Adipocyte (in vitro differentiated cells): ENCODE measurements around the gene RBM18.

Experiments
- DNase-seq: peaks from one replicate; pipeline ENCODE4 v3.0.0-alpha.2; 2015; ENCODE audit warnings: low read depth
- H3K27me3 ChIP-seq: replicated peaks from 2 replicates; pipeline ENCODE4 v1.7.0; 2013; ENCODE audit warnings: mild to moderate bottlenecking, low read length, moderate library complexity; ENCODE audit not compliant: control insufficient read depth, insufficient read depth
- H3K36me3 ChIP-seq: 2 replicates; pipeline ENCODE4 v1.7.0; 2013; ENCODE audit warnings: low read length, mild to moderate bottlenecking, moderate library complexity; ENCODE audit not compliant: control insufficient read depth, insufficient read depth, severe bottlenecking
- H3K4me1 ChIP-seq: 2 replicates; pipeline ENCODE4 v1.7.0; 2013; ENCODE audit warnings: mild to moderate bottlenecking, low read length, moderate library complexity; ENCODE audit not compliant: control insufficient read depth, insufficient read depth
- H3K4me3 ChIP-seq: 2 replicates; pipeline ENCODE4 v1.7.0; 2013; ENCODE audit warnings: mild to moderate bottlenecking, low read length, moderate library complexity
- H3K9ac ChIP-seq: 2 replicates; pipeline ENCODE4 v1.7.0; 2013; ENCODE audit warnings: mild to moderate bottlenecking, low read length, moderate library complexity
- H3K9me3 ChIP-seq: 2 replicates; pipeline ENCODE4 v1.7.0; 2013; ENCODE audit warnings: mild to moderate bottlenecking, low read length, moderate library complexity; ENCODE audit not compliant: control insufficient read depth

RBM18 gene

GRCh38 chr9:122219856-122220672 lies 44.6 kb downstream of the RBM18 start:
- Histone ChIP-seq H3K9me3 (no peaks in the 10 kb centered on the region), H3K4me1 (peaks cover 17% of the 10 kb centered on the region), H3K27me3 (peaks cover 97% of the 10 kb centered on the region), H3K36me3 (no peaks in the 10 kb centered on the region), H3K9ac (no peak overlapping the region), H3K4me3 (peak overlapping the region; percentile 44)
- DNase-seq = no peak

GRCh38 chr9:122218935-122219855 lies 45.4 kb downstream of the RBM18 start:
- Histone ChIP-seq H3K27me3 (peaks cover 96% of the 10 kb centered on the region), H3K9me3 (no peaks in the 10 kb centered on the region), H3K4me3 (peak overlapping the region; percentile 44), H3K4me1 (peaks cover 20% of the 10 kb centered on the region), H3K36me3 (no peaks in the 10 kb centered on the region), H3K9ac (no peak overlapping the region)
- no peak for DNase-seq

GRCh38 chr9:122218071-122218934 lies 46.3 kb downstream of the RBM18 start:
- Histone ChIP-seq H3K4me3 (peak overlapping the region; percentile 41), H3K9ac (no peak overlapping the region), H3K9me3 (no peaks in the 10 kb centered on the region), H3K36me3 (no peaks in the 10 kb centered on the region), H3K4me1 (peaks cover 21% of the 10 kb centered on the region), H3K27me3 (peaks cover 91% of the 10 kb centered on the region)
- no peak for DNase-seq

- Histone ChIP-seq H3K4me1 (peaks cover 21% of the 10 kb centered on the region), H3K4me3 (no peak overlapping the region), H3K27me3 (peaks cover 93% of the 10 kb centered on the region), H3K36me3 (no peaks in the 10 kb centered on the region), H3K9ac (no peak overlapping the region), H3K9me3 (no peaks in the 10 kb centered on the region)
- no peak for DNase-seq
These were observed 47.0 kb downstream of the RBM18 start for GRCh38 chr9:122217640-122218039.

- no peaks in the 10 kb centered on the region for H3K36me3 ChIP-seq
These were observed 47.7 kb downstream of the RBM18 start for GRCh38 chr9:122216798-122217418.

GRCh38 chr9:122216138-122216797 lies 48.4 kb downstream of the RBM18 start:
- Histone ChIP-seq H3K9me3 (no peaks in the 10 kb centered on the region), H3K9ac (no peak overlapping the region), H3K36me3 (no peaks in the 10 kb centered on the region), H3K4me1 (peaks cover 21% of the 10 kb centered on the region), H3K27me3 (peaks cover 93% of the 10 kb centered on the region), H3K4me3 (no peak overlapping the region)
- no peak for DNase-seq

More at GRCh38 chr9:122216798-122217418, 47.7 kb downstream of the RBM18 start:
- no peak overlapping the region for H3K9ac ChIP-seq
- H3K4me1 ChIP-seq = peaks cover 21% of the 10 kb centered on the region
- DNase-seq = no peak
- no peaks in the 10 kb centered on the region for H3K9me3 ChIP-seq
- no peak overlapping the region for H3K4me3 ChIP-seq
- peaks cover 93% of the 10 kb centered on the region for H3K27me3 ChIP-seq

- Histone ChIP-seq H3K9me3 (no peaks in the 10 kb centered on the region), H3K4me3 (no peak overlapping the region), H3K36me3 (no peaks in the 10 kb centered on the region), H3K9ac (no peak overlapping the region), H3K4me1 (peaks cover 21% of the 10 kb centered on the region), H3K27me3 (peaks cover 93% of the 10 kb centered on the region)
- DNase-seq = no peak
These were observed 49.0 kb downstream of the RBM18 start for GRCh38 chr9:122215663-122216062.

- no peak for DNase-seq
- H3K9ac ChIP-seq = no peak overlapping the region
- no peak overlapping the region for H3K4me3 ChIP-seq
- H3K36me3 ChIP-seq = no peaks in the 10 kb centered on the region
- H3K27me3 ChIP-seq = peaks cover 82% of the 10 kb centered on the region
- peaks cover 12% of the 10 kb centered on the region for H3K4me1 ChIP-seq
- H3K9me3 ChIP-seq = no peaks in the 10 kb centered on the region
These were observed 50.1 kb downstream of the RBM18 start for GRCh38 chr9:122214507-122214906.

- peaks cover 74% of the 10 kb centered on the region for H3K27me3 ChIP-seq
- no peaks in the 10 kb centered on the region for H3K36me3 ChIP-seq
- no peak overlapping the region for H3K4me3 ChIP-seq
- H3K4me1 ChIP-seq = peaks cover 5% of the 10 kb centered on the region
- no peak for DNase-seq
- H3K9ac ChIP-seq = no peak overlapping the region
- H3K9me3 ChIP-seq = no peaks in the 10 kb centered on the region
These were observed 50.8 kb downstream of the RBM18 start for GRCh38 chr9:122213589-122214413.
